Kidney (tissue), 14 donors: ENCODE measurements around the gene ATP6V0A4. TPM values are rescaled to one million over a fixed set of nuclear protein-coding genes. Genes with fewer than 3 reads are reported as not detected.
A peak's percentile ranks its signal among the peaks of the same experiment; 100 is the strongest.

ENCODE experiments used
- DNase-seq, 5 donors: peaks; one replicate each; pipeline ENCODE4 v3.0.0-alpha.2; 2013 to 2020
- FAIRE-seq: peaks from 2 replicates; lab custom pipeline; 2012; peaks lifted over from hg19 to GRCh38; lab: Jason Lieb, UNC
- H3K27ac ChIP-seq, 2 donors: one replicate each; pipeline ENCODE4 v1.7.0; 2013; ENCODE audit warnings: low read depth in 2 of 2, low read length in 2 of 2, inconsistent platforms in 1 of 2
- H3K27me3 ChIP-seq: one replicate; pipeline ENCODE4 v1.7.1; 2013; ENCODE audit warnings: low read length, inconsistent platforms; ENCODE audit not compliant: control insufficient read depth, insufficient read depth
- H3K36me3 ChIP-seq, 3 donors: one replicate each; pipeline versions ENCODE4 v1.7.0 to v1.7.1; 2013; ENCODE audit warnings: low read length in 3 of 3, control low read depth in 1 of 3, inconsistent platforms in 1 of 3; ENCODE audit not compliant: insufficient read depth in 3 of 3, control insufficient read depth in 2 of 3
- H3K4me1 ChIP-seq, 3 donors: one replicate each; pipeline versions ENCODE4 v1.7.0 to v1.7.1; 2013; ENCODE audit warnings: low read length in 3 of 3, inconsistent platforms in 1 of 3, low read depth in 1 of 3; ENCODE audit not compliant: control insufficient read depth in 2 of 3, insufficient read depth in 2 of 3
- H3K4me3 ChIP-seq, 3 donors: one replicate each; pipeline versions ENCODE4 v1.7.0 to v1.8.1; 2013; ENCODE audit warnings: low read length in 3 of 3, control low read depth in 1 of 3, inconsistent platforms in 1 of 3
- H3K9ac ChIP-seq, 3 donors: one replicate each; pipeline versions ENCODE4 v1.7.0 to v1.7.1; 2013; ENCODE audit warnings: low read length in 3 of 3, control low read depth in 1 of 3, inconsistent platforms in 1 of 3
- H3K9me3 ChIP-seq, 3 donors: one replicate each; pipeline versions ENCODE4 v1.7.0 to v1.7.1; 2013; ENCODE audit warnings: low read length in 3 of 3, control low read depth in 1 of 3, inconsistent platforms in 1 of 3; ENCODE audit not compliant: control insufficient read depth in 2 of 3, insufficient read depth in 1 of 3
- CTCF ChIP-seq: IDR thresholded peaks from 3 replicates; pipeline ENCODE4 v1.5.1; 2012; ENCODE audit warnings: mild to moderate bottlenecking, moderate library complexity, borderline replicate concordance; ENCODE audit not compliant: insufficient read depth; ENCODE audit errors: extremely low read depth
- intact Hi-C: fragments of 100-400 bp; cut with DNase I; formaldehyde crosslinking; loops from one replicate; pipeline ENCODE4 v1.11.1; 2022
- polyA plus RNA-seq: library from polyadenylated mRNA; stranded (reverse); fragments of 350-450 nt; fragmentation: Illumina TruSeq; extraction: RNeasy Lipid Tissue Mini Kit (QIAGEN cat#74804); gene quantifications from one replicate; pipeline ENCODE4 v1.2.3, GENCODE V29; 2014; ENCODE audit warnings: low read depth, low replicate concordance; ENCODE audit not compliant: insufficient read depth
- total RNA-seq: library from RNA; stranded (reverse); fragmentation: NEBNext Ultra II Directional; extraction: Animal tissue kit (Norgen Biotek cat#: 25700); gene quantifications from one replicate; pipeline ENCODE4 v1.2.1, GENCODE V29; 2021
- donor health status: control.
- donor health status: control.
- donor health status: control.
- donor health status: control.
- donor health status: control.
- donor health status: DM: yes; HTN: yes; CAD: no.
- donor health status: Normal renal cell carcinoma (clear cell type).

The ATP6V0A4 gene
- total and polyA plus RNA-seq, 2 donors from 2014 or later, result 30.5 to 140 TPM

- no peak for FAIRE-seq
Observed at GRCh38 chr7:138668229-138668596, 129.8 kb downstream of the ATP6V0A4 start.

GRCh38 chr7:138667535-138668228 lies 130.3 kb downstream of the ATP6V0A4 start:
- peaks cover 0 to 6% (median 0%) of the 10 kb centered on the region in 3 donors for H3K4me1 ChIP-seq
- H3K4me3 ChIP-seq, result no peak overlapping the region
- FAIRE-seq, result no peak
- no peaks in the 10 kb centered on the region for H3K9me3 ChIP-seq
- intact Hi-C loops, result no loop called here
- no peak overlapping the region for H3K9ac ChIP-seq
- no peaks in the 10 kb centered on the region for H3K27me3 ChIP-seq
- no peak for TF ChIP-seq CTCF
- no peak for DNase-seq
- no peak overlapping the region for H3K27ac ChIP-seq
- H3K36me3 ChIP-seq, result no peaks in the 10 kb centered on the region

More at GRCh38 chr7:138668229-138668596, 129.8 kb downstream of the ATP6V0A4 start:
- Histone ChIP-seq H3K27me3 (no peaks in the 10 kb centered on the region), H3K4me3 (no peak overlapping the region), H3K9ac (no peak overlapping the region), H3K9me3 (no peaks in the 10 kb centered on the region), H3K4me1 (peaks cover 0 to 6% (median 0%) of the 10 kb centered on the region in 3 donors), H3K27ac (no peak overlapping the region), H3K36me3 (no peaks in the 10 kb centered on the region)
- intact Hi-C loops, result no loop called here
- no peak for DNase-seq
- TF ChIP-seq CTCF, result no peak

GRCh38 chr7:138666385-138666784 lies 131.6 kb downstream of the ATP6V0A4 start:
- Histone ChIP-seq H3K27ac (no peak overlapping the region), H3K9ac (no peak overlapping the region), H3K36me3 (no peaks in the 10 kb centered on the region), H3K27me3 (no peaks in the 10 kb centered on the region), H3K9me3 (no peaks in the 10 kb centered on the region), H3K4me3 (no peak overlapping the region), H3K4me1 (peaks cover 0 to 6% (median 0%) of the 10 kb centered on the region in 3 donors)
- intact Hi-C loops, result no loop called here
- DNase-seq (peak in 3 of 5 donors; percentile 48 to 84 (median 74)), FAIRE-seq (no peak)
- TF ChIP-seq CTCF, result no peak
